HG02852 (cell line): ENCODE measurements around the gene ZDHHC19.

Experiments used
- ATAC-seq: cut with Tn5 transposase; IDR thresholded peaks from one replicate; pipeline ENCODE4 v1.9.1; 2021; ENCODE audit warnings: mild to moderate bottlenecking, moderate library complexity; ENCODE audit not compliant: unreplicated experiment

Gene ZDHHC19

GRCh38 chr3:196150481-196150880 is 60.7 kb downstream of the ZDHHC19 start:
- ATAC-seq = no peak

GRCh38 chr3:196149831-196150301 is 61.3 kb downstream of the ZDHHC19 start:
- ATAC-seq = no peak

GRCh38 chr3:196149375-196149774 is 61.8 kb downstream of the ZDHHC19 start:
- ATAC-seq = no peak
